ENCODE measurements around the gene CSGALNACT2. TPM values are rescaled to one million over a fixed set of nuclear protein-coding genes. Genes with fewer than 3 reads are reported as not detected.
"Not testable (repeated sequence)": the region's sequence is repeated elsewhere in the genome, so short reads cannot be mapped to it uniquely, and the experiment has no call there.

The CSGALNACT2 gene
- total RNA-seq, 1 experiment from 2014 or later, result 1.3 TPM

DNA sequence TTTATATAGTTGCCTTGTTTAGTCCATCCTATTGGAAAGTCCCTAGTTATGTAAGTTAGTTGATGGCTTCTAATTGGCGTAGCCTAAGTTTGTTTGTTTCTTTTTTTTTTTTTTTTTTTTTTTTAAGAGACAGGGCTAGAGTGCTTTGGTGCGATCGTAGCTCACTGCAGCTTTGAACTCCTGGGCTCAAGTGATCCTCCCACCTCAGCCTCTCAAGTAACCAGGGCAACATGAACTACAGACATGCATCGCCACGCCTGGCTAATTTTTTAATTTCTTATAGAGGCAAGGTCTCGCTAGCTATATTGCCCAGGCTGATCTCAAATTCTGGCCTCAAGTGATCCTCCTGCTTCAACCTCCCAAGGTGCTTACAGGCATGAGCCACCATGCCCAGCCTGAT lies 7.1 kb downstream of the CSGALNACT2 start:
- DNase-seq (ENCODE audit: low spot score), result no peak

DNA sequence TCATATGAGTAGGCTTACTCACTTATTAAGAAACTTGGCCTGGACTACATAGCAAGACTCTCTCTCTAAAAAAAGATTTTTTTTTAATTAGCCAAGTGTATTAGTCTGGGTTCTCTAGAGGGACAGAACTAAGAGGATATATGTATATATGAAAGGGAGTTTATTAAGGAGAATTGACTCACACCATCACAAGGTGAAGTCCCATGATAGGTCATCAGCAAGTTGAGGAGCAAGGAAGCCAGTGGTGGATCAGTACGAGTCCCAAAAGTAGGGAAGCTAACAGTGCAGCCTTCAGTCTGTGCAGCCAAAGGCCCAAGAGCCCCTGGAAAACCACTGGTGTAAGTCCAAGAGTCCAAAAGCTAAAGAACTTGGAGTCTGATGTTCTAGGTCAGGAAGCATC lies 7.7 kb downstream of the CSGALNACT2 start:
- DNase-seq (ENCODE audit: low spot score), result not testable (repeated sequence)

DNA sequence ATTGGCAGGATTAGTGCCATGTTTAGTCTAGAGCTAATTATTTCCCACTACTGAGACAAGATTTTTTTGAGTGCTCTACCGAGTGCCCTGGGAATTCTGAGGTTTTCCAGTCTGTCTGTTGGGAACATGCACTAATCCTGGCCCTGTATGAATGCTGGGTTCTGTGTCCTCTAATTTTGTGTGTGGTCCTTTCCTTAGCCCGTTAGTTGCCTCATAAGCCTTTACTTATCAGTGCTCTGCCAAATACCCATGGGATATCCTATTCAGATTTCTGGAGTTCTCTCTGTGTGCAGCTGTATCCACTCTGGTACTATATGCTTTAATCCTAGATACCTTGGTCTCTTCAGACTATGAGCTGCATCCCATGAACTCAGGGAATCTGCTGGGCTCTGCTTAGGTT lies 13.1 kb downstream of the CSGALNACT2 start:
- no peak for DNase-seq (ENCODE audit: low spot score)

DNA sequence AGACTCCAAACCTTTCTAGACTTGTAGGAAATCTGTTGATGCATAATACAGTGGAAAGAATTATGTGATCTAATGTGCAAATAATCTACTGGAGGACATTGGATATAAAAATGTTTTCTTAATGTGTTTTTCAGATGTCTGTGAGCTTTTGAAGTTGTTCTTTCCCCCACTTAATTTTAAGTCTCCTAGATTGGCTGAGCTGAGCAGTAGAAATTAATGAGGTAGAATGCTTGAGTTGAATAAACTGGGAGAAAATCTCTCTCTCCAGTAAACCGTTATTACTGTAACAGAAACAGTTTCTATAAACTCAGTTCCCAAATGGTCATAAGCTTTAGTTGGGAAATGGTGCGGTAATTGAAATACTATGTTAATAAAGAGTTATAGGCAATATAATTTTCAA lies 15.7 kb downstream of the CSGALNACT2 start:
- no peak for DNase-seq (ENCODE audit: low spot score)

DNA sequence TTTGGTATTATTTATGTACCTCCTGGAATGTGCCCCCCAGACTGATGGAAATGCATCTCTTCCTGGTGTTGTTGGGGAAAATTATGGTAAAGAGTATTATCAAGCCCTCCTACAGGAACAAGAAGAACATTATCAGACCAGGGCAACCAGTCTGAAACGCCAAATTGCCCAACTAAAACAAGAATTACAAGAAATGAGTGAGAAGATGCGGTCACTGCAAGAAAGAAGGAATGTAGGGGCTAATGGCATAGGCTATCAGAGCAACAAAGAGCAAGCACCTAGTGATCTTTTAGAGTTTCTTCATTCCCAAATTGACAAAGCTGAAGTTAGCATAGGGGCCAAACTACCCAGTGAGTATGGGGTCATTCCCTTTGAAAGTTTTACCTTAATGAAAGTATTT lies 17.0 kb downstream of the CSGALNACT2 start:
- DNase-seq (ENCODE audit: low spot score), result no peak

DNA sequence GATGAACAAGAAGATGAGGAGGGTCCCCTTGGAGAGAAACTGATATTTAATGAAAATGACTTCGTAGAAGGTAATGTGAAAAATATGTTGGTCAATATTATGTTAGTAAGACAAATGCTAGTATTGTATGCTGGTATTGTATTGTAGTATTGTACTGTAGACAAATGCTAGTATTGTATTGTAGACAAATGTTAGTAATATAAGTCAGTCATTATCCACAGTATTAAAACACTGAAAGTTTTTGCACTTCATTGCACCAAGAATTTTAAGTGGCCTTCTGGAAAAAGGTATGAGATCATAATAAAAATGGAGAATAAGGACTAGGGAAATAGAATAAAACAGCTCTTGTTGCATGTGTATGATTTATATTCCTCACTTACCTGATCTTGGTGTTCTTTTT lies 17.5 kb downstream of the CSGALNACT2 start:
- DNase-seq (ENCODE audit: low spot score), result no peak

DNA sequence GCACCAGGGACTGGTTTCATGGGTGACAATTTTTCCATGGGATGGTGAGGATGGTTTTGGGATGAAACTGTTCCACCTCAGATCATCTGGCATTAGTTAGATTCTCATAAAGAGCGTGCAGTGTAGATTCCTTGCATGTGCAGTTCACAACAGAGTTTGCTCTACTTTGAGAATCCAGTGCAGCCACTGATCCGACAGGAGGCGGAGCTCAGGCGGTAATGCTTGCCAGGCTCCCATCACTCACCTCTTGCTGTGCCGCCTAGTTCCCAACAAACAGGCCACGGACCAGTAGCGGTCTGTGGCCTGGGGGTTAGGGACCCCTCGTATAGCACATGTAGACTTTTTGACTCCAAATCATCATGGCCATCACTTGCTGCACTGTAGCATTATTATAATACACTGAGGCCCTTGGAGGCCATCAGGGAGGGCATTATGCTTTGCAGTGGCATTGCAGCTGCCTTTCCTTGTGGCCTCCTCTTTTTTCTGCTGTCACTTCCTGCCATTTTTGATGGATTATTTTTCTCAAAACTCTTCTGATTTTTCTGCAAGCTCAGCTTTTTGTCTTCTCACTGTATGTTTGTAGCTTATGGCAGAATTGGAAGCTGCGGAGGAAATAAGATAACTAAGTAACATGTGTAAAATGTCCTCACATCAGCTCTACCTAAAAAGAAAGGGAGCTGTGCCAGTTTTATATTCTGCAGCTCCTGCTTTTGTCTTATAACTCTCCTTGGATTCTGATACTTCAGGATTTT lies 18.5 kb downstream of the CSGALNACT2 start:
- DNase-seq (ENCODE audit: low spot score), result no peak

DNA sequence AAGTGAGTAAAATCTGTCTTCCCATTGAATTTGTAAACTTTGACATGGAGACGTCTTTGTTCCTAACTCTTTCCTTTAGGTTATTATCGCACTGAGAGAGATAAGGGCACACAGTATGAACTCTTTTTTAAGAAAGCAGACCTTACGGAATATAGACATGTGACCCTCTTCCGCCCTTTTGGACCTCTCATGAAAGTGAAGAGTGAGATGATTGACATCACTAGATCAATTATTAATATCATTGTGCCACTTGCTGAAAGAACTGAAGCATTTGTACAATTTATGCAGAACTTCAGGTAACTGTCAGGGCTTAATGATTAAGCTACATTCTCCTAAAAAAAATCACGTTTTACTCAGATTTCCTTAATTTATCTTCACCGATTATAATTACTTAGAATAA lies 20.4 kb downstream of the CSGALNACT2 start:
- no peak for DNase-seq (ENCODE audit: low spot score)

DNA sequence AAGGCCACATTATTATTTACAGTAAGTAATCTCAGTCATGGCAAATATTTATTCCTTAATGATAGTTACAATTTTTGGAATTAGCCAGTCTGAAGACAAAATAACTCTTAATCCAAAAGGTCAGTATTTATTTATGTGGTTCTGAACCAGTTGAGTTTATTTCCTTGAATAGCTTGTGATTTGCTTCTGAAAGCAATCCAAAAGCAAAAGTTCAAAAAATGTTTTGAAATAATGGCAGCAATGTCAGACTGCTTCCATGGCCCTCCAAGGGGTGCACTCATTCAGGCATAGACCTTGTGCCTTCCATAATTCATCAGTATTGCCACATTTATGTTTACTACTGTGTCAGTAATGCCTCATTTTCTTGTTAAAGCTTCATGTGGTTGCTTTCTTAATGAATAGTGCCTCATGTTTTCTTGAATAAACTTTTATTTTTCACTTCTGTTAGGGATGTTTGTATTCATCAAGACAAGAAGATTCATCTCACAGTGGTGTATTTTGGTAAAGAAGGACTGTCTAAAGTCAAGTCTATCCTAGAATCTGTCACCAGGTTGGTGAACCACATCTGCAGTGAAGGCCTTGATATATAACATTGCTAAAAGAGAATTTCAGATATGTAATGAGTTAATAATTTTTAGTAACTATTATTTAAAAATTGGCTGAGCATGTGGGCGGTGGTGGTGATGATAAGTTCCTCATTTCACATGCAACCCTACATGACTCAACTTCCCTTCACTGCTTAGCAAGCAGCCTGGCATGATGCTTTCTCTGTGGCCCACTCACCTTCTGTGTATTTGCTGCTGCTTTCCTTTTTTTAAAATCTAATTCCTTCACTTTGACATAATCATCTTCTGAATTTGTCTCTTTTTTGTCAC lies 22.0 kb downstream of the CSGALNACT2 start:
- no peak for DNase-seq (ENCODE audit: low spot score)

DNA sequence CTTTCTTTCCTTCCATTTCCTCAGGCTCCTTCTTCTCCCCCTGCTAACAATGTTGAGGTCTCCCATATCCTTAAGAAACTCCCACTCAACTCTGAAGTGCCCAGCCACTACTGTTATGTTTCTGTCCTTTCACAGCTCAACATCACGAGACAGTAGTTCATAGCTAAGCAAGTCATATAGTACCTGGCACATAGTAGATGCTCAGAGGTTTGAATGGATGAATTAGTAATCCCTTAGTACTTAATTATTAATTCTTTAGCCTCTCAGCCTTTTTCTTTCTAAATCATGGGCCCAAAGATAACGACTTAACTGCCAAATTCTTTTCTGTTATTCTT lies 22.6 kb downstream of the CSGALNACT2 start:
- no peak for DNase-seq (ENCODE audit: low spot score)

DNA sequence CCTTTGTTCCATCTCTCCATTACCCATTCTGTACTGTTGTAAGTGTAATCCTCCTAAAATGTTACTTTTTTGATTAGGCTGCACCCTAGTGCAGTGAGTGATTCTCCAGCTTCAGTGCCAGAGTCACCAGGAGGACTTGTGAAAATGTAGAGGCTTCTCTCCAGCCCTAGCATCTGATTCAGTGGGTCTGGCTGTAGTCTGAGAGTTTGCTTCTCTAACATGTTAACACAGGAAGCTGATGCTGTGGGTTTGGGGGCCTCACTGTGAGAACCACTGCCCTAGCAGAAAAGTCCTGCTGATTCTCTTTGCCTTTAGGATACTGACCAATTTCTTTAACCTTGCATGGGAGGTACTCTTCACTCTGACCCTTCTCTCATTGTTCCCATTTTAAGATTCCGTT lies 24.4 kb downstream of the CSGALNACT2 start:
- DNase-seq (ENCODE audit: low spot score), result no peak

DNA sequence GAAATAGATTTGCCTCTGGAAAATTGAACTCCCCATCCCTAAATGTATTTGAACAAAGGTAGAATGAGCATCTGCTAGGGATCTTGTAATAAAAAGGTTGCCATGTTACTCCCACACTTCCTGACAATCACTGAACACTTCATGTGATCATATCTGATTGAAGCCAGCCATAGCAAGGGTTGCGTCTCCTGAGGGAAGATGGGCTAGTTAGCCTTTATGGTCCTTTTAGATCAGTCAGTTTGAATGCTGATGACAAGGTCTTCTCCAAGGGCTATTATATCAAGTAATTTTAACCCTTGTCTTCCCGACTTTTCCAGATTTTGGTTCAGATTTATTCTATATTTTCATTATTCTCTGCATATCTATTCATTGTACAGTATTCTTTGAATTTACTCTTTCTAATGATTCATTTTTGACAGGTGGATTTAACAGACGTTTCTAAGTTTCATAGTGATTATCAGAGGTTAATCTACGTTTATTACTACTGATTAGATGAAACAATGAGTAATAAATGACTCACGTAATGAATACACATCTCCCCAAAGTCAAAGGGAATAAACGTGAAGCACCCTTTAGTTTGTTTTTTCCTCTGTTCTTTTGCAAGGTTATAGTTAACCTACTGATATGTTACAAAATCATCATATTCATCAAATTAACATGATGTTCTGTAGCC lies 28.1 kb downstream of the CSGALNACT2 start:
- peak; percentile 70 for DNase-seq (ENCODE audit: low spot score)

DNA sequence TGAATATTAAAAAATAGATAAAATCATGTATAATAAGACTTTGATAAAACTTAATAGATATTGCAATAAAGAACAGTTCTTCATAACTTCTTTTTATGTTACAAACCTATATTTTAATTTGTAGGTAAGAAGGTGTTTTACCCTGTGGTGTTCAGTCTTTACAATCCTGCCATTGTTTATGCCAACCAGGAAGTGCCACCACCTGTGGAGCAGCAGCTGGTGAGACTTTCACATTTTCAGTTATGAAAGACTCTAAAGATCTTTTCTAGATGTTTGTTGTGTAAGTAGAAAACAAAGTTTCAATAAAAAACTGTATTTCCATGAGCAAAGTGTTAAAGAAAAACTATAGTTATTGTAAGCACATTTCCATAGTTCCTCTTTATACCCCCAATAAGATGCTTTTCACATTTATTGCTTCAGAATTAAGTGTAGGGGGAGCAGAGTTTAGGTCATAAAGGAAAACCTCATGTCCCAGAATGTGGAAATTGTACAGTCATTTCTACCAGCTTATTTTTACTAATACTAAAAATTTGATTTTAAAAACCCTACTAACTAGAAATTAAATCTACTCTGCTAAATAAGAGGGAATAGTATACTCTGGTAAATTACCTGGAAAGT lies 28.7 kb downstream of the CSGALNACT2 start:
- DNase-seq (ENCODE audit: low spot score), result no peak

DNA sequence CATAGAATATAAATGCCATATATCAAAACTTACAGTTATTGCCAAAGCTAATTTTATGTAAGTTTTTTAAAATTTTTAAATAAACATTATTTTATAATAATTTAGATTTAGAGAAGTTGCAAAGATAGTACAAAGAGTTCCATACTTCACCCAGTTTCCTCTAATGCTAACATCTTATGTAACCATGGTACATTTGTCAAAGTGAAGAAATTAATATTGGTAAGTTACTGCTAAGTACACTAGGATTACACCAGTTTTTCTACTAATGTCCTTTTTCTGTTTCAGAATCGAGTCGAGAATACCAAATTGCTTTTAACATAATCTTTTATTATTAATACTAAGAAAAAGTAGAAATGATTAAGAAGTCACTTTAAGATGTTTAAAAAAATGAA lies 29.2 kb downstream of the CSGALNACT2 start:
- no peak for DNase-seq (ENCODE audit: low spot score)

DNA sequence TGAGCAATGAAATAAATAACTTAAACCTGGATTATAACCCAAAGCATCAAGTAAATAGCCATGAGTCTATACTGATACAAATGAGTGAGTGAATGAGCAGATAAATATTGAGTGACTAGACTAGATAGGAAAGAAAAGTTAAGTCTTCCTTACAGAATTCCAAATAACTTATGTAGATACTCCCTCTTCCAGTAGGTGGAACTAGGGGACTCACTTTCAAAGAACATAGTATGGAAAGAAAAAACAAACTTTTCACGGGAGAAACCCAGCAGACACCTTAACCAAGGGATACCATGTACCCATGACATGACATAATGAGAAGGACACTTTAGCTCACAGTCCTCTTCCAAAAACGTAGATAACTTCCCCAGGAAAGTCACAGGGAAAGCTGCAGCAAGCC lies 32.2 kb downstream of the CSGALNACT2 start:
- peak; percentile 19 for DNase-seq (ENCODE audit: low spot score)

DNA sequence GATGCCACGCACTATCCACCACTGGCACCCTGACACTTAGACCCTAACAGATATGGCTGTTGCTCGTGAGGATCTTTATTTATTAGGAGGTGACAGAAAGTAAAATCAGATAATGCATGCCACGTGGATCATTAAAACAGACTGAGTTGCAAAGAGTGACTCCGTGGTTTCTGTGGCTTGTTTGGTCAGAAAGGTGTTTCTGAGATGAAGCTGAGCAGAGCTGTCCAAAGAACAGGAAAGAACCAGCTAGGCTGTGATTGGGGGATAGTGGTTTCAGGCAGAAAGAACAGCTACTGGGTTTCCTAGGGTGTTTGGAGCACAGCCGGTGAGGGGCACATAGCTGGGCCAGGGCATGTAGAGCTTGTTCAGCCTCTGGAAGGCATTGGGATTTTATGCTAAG lies 34.4 kb downstream of the CSGALNACT2 start:
- no peak for DNase-seq (ENCODE audit: low spot score)

DNA sequence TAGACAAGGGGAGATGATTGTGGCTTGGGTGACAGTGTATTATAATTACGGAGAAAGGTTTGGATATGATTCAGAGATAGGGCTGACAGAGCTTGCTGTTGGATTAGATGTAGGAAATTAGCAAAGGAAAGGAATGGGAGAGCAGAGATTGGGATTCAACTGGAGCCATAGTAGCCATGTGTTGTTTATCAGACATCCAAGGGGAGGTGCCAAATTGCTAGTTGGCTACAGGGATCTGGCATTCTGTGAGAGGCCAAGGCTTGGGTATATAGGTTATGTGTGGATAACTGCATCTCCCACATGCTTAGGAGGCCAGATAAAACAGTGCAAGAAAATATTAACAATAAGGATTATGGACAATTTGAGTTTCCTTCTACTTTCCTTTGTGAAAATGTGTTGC lies 34.9 kb downstream of the CSGALNACT2 start:
- no peak for DNase-seq (ENCODE audit: low spot score)

DNA sequence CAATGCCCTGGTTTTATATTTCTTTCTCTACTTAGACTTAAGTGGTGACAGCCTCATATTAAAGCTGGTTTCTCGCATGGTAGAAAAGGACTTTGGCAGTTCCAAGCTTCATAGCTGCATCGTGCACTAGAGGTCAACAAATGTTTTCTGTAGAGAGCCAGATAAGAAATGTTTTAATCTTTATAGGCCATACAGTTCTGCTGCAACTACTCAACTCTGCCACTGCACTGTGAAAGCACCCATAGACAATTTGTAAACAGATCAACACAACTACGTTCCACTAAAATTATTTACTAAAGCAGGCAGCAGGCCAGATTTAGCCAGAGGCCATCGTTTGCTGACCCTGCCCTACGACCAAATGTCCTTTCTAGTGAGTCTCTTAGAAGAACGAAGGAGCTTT lies 36.7 kb downstream of the CSGALNACT2 start:
- DNase-seq (ENCODE audit: low spot score), result no peak

DNA sequence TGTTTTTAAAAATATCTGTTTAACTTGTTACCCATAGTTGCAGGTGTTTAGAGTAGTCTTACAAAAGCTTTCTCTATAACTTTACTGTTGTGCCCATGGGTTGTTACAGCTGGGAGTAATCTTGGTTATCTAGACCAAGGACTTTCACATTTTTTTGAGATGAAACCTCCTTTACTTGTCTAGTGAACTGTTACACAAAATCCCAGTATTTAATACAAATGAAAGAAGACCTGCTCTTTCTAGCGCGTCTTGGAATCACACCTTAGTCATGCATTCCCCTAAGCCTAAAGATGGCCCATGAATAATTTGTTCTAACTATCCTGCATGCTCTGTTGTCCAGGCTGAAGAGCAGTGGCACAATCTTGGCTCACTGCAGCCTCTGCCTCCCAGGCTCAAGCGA lies 38.0 kb downstream of the CSGALNACT2 start:
- DNase-seq (ENCODE audit: low spot score), result no peak

DNA sequence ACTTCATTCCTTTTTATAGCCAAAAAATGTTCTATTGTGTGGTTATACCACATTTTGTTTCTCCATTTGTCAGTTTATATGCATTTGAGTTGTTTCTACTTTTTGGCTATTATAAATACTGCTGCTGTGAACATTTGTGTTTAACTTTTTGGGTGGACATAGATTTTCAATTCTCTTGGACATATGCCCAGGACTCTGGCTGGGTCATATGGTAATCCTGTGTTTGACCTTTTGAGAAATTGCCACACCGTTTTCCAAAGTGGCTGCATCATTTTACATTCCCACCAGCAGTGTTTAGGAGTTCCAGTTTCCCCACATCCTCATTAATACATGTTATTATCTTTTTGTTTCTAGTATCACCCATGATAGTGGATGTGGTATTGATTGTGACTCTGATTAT lies 39.4 kb downstream of the CSGALNACT2 start:
- no peak for DNase-seq (ENCODE audit: low spot score)

DNA sequence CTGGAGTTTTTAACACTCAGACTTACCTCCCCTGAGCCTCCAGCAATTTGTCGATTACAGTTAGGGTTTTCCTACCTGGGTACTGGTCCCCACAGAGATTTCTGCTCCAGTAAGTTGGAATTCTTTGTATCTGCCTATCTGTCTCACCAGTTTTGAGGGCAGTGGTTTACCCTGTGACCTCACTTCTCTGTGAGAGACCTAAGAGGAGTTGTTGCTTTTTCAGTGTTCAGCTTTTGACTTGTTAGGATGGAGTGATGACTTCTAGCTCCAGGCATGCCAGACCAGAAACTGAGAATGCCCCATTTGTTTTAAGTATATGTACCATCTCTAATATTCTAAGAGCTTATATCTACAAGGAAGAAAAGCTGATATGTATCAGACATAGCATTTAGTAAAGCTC lies 42.9 kb downstream of the CSGALNACT2 start:
- no peak for DNase-seq (ENCODE audit: low spot score)

DNA sequence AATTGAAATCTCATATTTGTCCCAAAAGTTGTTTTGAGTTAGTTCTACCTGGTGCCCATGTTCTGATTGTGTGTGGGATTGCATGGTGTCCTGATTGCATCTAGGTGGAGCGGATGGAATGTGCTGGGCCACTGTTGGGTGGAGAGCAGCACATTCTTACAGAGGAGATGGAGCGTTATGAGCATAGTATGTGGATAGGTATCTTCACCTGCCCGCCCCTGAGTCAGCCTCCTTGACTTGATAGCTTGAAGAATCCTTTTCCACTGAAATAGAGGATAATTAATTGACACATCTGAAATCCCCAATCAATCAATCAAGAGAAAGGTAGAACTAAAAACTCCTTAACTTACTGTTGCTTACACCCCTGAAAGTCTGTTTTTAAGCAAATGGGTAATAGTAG lies 45.5 kb downstream of the CSGALNACT2 start:
- not testable (repeated sequence) for DNase-seq (ENCODE audit: low spot score)
